ENCODE results near the gene RAB15.

The RAB15 gene

GRCh38 chr14:64947710-64948611 lies 24.2 kb downstream of the RAB15 start:
- TF ChIP-seq TCF12 (IDR thresholded peaks at IDR 0.05; ENCODE audit: low read depth) (no peak), ZBTB7A (IDR thresholded peaks at IDR 0.05; ENCODE audit: low read depth) (no peak), CREB1 (IDR thresholded peaks at IDR 0.05; ENCODE audit: low read depth) (no peak), REST (IDR thresholded peaks at IDR 0.05; ENCODE audit: low read depth) (no peak), TEAD4 (IDR thresholded peaks at IDR 0.05) (no peak), YY1 (IDR thresholded peaks at IDR 0.05; ENCODE audit: low read depth) (no peak), RAD21 (IDR thresholded peaks at IDR 0.05; ENCODE audit: low read depth) (no peak), USF1 (IDR thresholded peaks at IDR 0.05) (no peak), MAX (IDR thresholded peaks at IDR 0.05) (no peak), EGR1 (IDR thresholded peaks at IDR 0.05) (no peak), FOXM1 (IDR thresholded peaks at IDR 0.05; ENCODE audit: borderline replicate concordance, low read depth) (no peak), CEBPB (IDR thresholded peaks at IDR 0.05) (no peak), NFIC (IDR thresholded peaks at IDR 0.05) (no peak), TAF1 (IDR thresholded peaks at IDR 0.05; ENCODE audit: low read depth) (no peak), EP300 (IDR thresholded peaks at IDR 0.05; ENCODE audit: borderline replicate concordance) (no peak)

- no peak for TF ChIP-seq YY1 (IDR thresholded peaks at IDR 0.05; ENCODE audit: low read depth)
- no peak for TF ChIP-seq TCF12 (IDR thresholded peaks at IDR 0.05; ENCODE audit: low read depth)
- TF ChIP-seq MAX (IDR thresholded peaks at IDR 0.05): no peak
- no peak for TF ChIP-seq RAD21 (IDR thresholded peaks at IDR 0.05; ENCODE audit: low read depth)
- TF ChIP-seq NFIC (IDR thresholded peaks at IDR 0.05): no peak
- no peak for TF ChIP-seq FOXM1 (IDR thresholded peaks at IDR 0.05; ENCODE audit: borderline replicate concordance, low read depth)
- no peak for TF ChIP-seq TEAD4 (IDR thresholded peaks at IDR 0.05)
- TF ChIP-seq ZBTB7A (IDR thresholded peaks at IDR 0.05; ENCODE audit: low read depth): no peak
- TF ChIP-seq CEBPB (IDR thresholded peaks at IDR 0.05): no peak
- TF ChIP-seq EP300 (IDR thresholded peaks at IDR 0.05; ENCODE audit: borderline replicate concordance): no peak
- TF ChIP-seq USF1 (IDR thresholded peaks at IDR 0.05): no peak
- no peak for TF ChIP-seq TAF1 (IDR thresholded peaks at IDR 0.05; ENCODE audit: low read depth)
- no peak for TF ChIP-seq EGR1 (IDR thresholded peaks at IDR 0.05)
- TF ChIP-seq CREB1 (IDR thresholded peaks at IDR 0.05; ENCODE audit: low read depth): no peak
- TF ChIP-seq REST (IDR thresholded peaks at IDR 0.05; ENCODE audit: low read depth): no peak
Observed at GRCh38 chr14:64946310-64947045, 25.7 kb downstream of the RAB15 start.

GRCh38 chr14:64945431-64946178 lies 26.5 kb downstream of the RAB15 start:
- TF ChIP-seq NFIC (IDR thresholded peaks at IDR 0.05) (no peak), CEBPB (IDR thresholded peaks at IDR 0.05) (no peak), RAD21 (IDR thresholded peaks at IDR 0.05; ENCODE audit: low read depth) (no peak), EGR1 (IDR thresholded peaks at IDR 0.05) (no peak), REST (IDR thresholded peaks at IDR 0.05; ENCODE audit: low read depth) (no peak), CREB1 (IDR thresholded peaks at IDR 0.05; ENCODE audit: low read depth) (no peak), YY1 (IDR thresholded peaks at IDR 0.05; ENCODE audit: low read depth) (no peak), TAF1 (IDR thresholded peaks at IDR 0.05; ENCODE audit: low read depth) (no peak), USF1 (IDR thresholded peaks at IDR 0.05) (no peak), EP300 (IDR thresholded peaks at IDR 0.05; ENCODE audit: borderline replicate concordance) (no peak), ZBTB7A (IDR thresholded peaks at IDR 0.05; ENCODE audit: low read depth) (no peak), TEAD4 (IDR thresholded peaks at IDR 0.05) (no peak), MAX (IDR thresholded peaks at IDR 0.05) (no peak), TCF12 (IDR thresholded peaks at IDR 0.05; ENCODE audit: low read depth) (no peak), FOXM1 (IDR thresholded peaks at IDR 0.05; ENCODE audit: borderline replicate concordance, low read depth) (no peak)

Data from Ishikawa (cell line).